HepG2 (cell line): Measurements from ENCODE around the gene SUN1. TPM values are rescaled to one million over a fixed set of nuclear protein-coding genes. Genes with fewer than 3 reads are reported as not detected.
A peak's percentile ranks its signal among the peaks of the same experiment; 100 is the strongest.

Experiments
- ARNTL ChIP-seq: sonication (generic); formaldehyde crosslinking; IDR thresholded peaks from 2 replicates; pipeline ENCODE4 v1.4.0; 2020; ENCODE audit warnings: mild to moderate bottlenecking, missing genetic modification reagents
- ATRX ChIP-seq: sonication (generic); formaldehyde crosslinking; IDR thresholded peaks from 2 replicates; pipeline ENCODE4 v1.4.0; 2020; ENCODE audit warnings: missing genetic modification reagents, borderline replicate concordance
- ISL2 ChIP-seq: sonication (generic); formaldehyde crosslinking; IDR thresholded peaks from 2 replicates; pipeline ENCODE4 v1.5.0; 2020; ENCODE audit warnings: missing genetic modification reagents
- KDM2A ChIP-seq: sonication (generic); formaldehyde crosslinking; IDR thresholded peaks from 2 replicates; pipeline ENCODE4 v1.4.0; 2020; ENCODE audit warnings: low read depth, missing genetic modification reagents, borderline replicate concordance
- NFRKB ChIP-seq: fragments of 450-650 bp; IDR thresholded peaks from 2 replicates; pipeline ENCODE4 v1.6.1; 2017
- ZNF543 ChIP-seq: sonication (generic); formaldehyde crosslinking; IDR thresholded peaks from 2 replicates; pipeline ENCODE4 v1.4.0; 2020; ENCODE audit warnings: mild to moderate bottlenecking, missing genetic modification reagents
- ZNF614 ChIP-seq: IDR thresholded peaks from 2 replicates; pipeline ENCODE4 v1.6.1; 2018; ENCODE audit warnings: missing biosample characterization, missing genetic modification reagents, inconsistent platforms, borderline replicate concordance
- ZNF777 ChIP-seq: sonication (generic); formaldehyde crosslinking; IDR thresholded peaks from 2 replicates; pipeline ENCODE4 v1.4.0; 2020; ENCODE audit warnings: missing genetic modification reagents
- polyA plus RNA-seq, 8 experiments: library from polyadenylated mRNA; depleted of rRNA in 3 of 8; stranded (reverse) in 7 of 8; unstranded in 1 of 8; fragments of >200 nt; fragmentation: Illumina TruSeq in 4 of 8; extraction: Trizol in 4 of 8; gene quantifications; 2 replicates each; pipeline versions ENCODE4 v1.2.1 to v1.2.3, GENCODE V29; 2011 to 2016; ENCODE audit warnings: low read depth in 4 of 8, missing spikeins in 1 of 8, mixed read lengths in 1 of 8; ENCODE audit not compliant: insufficient read depth in 1 of 8
- total RNA-seq, 5 experiments: library from RNA; depleted of rRNA; stranded (reverse); fragments of >200 nt; fragmentation: Illumina TruSeq; extraction: Trizol; gene quantifications; 2 replicates each; pipeline ENCODE4 v1.2.3, GENCODE V29; 2016; ENCODE audit warnings: low read depth in 1 of 5
- TF ChIP-seq, protein P1 (sequence below): sonication (generic); formaldehyde crosslinking; IDR thresholded peaks from one replicate; pipeline ENCODE4 v1.5.1; 2020; ENCODE audit warnings: mild to moderate bottlenecking, missing genetic modification reagents; ENCODE audit errors: not compliant biosample characterization
- TF ChIP-seq, protein P2 (sequence below): sonication (generic); formaldehyde crosslinking; IDR thresholded peaks from 2 replicates; pipeline ENCODE4 v1.8.0; 2022; ENCODE audit warnings: mild to moderate bottlenecking, missing genetic modification reagents
- TF ChIP-seq, protein P3 (sequence below): IDR thresholded peaks from 2 replicates; pipeline ENCODE4 v1.6.1; 2016; ENCODE audit warnings: control low read depth
- TF ChIP-seq, protein P4 (sequence below): sonication (generic); formaldehyde crosslinking; IDR thresholded peaks from 2 replicates; pipeline ENCODE4 v1.5.0; 2020; ENCODE audit warnings: mild to moderate bottlenecking, missing genetic modification reagents
- TF ChIP-seq, protein P5 (sequence below): IDR thresholded peaks from 2 replicates; pipeline ENCODE4 v1.6.1; 2016; ENCODE audit warnings: missing genetic modification reagents, missing compliant biosample characterization

Gene SUN1
- total and polyA plus RNA-seq, 2 of the 13 experiments (the other 11 are each of a cell fraction or from before 2014, with no cell fraction given), result 47.0 to 126 TPM

DNA sequence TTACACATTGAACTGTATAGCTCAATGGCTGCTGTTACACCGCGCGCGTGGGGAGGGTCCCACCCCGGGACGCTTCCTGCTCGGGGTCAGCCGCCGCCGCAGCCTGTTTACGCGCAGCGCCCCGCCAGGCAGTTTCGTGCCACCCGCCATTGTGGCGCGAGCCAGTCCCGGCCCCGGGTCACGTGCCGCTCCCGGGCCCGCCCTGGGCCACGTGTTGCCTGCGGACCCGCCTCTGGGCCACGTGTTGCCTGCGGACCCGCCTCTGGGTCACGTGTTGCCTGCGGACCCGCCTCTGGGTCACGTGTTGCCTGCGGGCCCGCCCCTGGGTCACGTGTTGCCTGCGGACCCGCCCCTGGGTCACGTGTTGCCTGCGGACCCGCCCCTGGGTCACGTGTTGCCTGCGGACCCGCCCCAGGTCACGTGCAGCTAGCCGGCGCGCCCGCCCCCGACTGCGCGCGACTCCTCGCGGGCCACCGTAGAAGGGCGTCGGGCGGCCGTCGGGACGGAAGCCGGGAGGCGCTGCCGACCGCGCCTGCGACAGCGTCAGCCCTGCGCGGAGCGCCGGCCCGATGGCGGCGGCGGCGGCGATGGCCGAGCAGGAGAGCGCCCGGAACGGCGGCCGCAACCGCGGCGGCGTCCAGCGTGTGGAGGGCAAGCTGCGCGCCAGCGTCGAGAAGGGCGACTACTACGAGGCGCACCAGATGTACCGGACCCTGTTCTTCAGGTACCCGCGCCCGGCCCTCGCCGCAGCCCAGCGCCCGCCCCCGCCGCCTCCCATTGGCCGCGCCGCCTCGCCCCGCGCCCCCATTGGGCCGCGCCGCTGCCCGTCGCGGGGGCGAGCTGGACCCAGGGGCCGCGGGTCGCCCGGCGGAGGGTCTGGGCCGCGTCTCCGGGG is 44.0 kb downstream of the SUN1 start, which contains the start of gene GET4 (continued):
- TF ChIP-seq, protein P1, sequence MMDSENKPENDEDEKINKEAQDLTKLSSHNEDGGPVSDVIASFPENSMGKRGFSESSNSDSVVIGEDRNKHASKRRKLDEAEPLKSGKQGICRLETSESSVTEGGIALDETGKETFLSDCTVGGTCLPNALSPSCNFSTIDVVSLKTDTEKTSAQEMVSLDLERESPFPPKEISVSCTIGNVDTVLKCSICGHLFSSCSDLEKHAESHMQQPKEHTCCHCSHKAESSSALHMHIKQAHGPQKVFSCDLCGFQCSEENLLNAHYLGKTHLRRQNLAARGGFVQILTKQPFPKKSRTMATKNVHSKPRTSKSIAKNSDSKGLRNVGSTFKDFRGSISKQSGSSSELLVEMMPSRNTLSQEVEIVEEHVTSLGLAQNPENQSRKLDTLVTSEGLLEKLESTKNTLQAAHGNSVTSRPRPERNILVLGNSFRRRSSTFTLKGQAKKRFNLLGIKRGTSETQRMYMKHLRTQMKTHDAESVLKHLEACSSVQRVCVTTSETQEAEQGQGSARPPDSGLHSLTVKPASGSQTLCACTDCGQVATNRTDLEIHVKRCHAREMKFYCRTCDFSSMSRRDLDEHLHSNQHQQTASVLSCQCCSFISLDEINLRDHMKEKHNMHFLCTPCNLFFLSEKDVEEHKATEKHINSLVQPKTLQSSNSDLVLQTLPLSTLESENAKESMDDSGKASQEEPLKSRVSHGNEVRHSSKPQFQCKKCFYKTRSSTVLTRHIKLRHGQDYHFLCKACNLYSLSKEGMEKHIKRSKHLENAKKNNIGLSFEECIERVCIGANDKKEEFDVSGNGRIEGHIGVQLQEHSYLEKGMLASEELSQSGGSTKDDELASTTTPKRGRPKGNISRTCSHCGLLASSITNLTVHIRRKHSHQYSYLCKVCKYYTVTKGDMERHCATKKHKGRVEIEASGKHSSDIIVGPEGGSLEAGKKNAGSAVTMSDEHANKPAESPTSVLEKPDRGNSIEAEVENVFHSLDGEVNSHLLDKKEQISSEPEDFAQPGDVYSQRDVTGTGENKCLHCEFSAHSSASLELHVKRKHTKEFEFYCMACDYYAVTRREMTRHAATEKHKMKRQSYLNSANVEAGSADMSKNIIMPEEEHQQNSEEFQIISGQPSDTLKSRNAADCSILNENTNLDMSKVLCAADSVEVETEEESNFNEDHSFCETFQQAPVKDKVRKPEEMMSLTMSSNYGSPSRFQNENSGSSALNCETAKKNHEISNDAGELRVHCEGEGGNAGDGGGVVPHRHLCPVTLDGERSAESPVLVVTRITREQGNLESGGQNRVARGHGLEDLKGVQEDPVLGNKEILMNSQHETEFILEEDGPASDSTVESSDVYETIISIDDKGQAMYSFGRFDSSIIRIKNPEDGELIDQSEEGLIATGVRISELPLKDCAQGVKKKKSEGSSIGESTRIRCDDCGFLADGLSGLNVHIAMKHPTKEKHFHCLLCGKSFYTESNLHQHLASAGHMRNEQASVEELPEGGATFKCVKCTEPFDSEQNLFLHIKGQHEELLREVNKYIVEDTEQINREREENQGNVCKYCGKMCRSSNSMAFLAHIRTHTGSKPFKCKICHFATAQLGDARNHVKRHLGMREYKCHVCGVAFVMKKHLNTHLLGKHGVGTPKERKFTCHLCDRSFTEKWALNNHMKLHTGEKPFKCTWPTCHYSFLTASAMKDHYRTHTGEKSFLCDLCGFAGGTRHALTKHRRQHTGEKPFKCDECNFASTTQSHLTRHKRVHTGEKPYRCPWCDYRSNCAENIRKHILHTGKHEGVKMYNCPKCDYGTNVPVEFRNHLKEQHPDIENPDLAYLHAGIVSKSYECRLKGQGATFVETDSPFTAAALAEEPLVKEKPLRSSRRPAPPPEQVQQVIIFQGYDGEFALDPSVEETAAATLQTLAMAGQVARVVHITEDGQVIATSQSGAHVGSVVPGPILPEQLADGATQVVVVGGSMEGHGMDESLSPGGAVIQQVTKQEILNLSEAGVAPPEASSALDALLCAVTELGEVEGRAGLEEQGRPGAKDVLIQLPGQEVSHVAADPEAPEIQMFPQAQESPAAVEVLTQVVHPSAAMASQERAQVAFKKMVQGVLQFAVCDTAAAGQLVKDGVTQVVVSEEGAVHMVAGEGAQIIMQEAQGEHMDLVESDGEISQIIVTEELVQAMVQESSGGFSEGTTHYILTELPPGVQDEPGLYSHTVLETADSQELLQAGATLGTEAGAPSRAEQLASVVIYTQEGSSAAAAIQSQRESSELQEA (CRISPR knock-in tag), result peak; percentile 71
- TF ChIP-seq ZNF614 (CRISPR knock-in tag) (0 out of 2 replicates have a peak, but pooled peaks have one; percentile 37), ZNF543 (no peak), ARNTL (CRISPR knock-in tag) (peak; percentile 99), KDM2A (CRISPR knock-in tag) (peak; percentile 84; the same call in 1 of the 2 replicates), ZNF777 (CRISPR knock-in tag) (peak; percentile 92), ATRX (CRISPR knock-in tag) (no peak), NFRKB (no peak), ISL2 (0 out of 2 replicates have a peak, but pooled peaks have one; percentile 25)
- TF ChIP-seq, protein P2, sequence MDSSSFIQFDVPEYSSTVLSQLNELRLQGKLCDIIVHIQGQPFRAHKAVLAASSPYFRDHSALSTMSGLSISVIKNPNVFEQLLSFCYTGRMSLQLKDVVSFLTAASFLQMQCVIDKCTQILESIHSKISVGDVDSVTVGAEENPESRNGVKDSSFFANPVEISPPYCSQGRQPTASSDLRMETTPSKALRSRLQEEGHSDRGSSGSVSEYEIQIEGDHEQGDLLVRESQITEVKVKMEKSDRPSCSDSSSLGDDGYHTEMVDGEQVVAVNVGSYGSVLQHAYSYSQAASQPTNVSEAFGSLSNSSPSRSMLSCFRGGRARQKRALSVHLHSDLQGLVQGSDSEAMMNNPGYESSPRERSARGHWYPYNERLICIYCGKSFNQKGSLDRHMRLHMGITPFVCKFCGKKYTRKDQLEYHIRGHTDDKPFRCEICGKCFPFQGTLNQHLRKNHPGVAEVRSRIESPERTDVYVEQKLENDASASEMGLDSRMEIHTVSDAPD (CRISPR knock-in tag), result peak; percentile 70; the same call in 1 of the 2 replicates
- TF ChIP-seq, protein P3, sequence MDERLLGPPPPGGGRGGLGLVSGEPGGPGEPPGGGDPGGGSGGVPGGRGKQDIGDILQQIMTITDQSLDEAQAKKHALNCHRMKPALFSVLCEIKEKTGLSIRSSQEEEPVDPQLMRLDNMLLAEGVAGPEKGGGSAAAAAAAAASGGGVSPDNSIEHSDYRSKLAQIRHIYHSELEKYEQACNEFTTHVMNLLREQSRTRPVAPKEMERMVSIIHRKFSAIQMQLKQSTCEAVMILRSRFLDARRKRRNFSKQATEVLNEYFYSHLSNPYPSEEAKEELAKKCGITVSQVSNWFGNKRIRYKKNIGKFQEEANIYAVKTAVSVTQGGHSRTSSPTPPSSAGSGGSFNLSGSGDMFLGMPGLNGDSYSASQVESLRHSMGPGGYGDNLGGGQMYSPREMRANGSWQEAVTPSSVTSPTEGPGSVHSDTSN (CRISPR knock-in tag), result peak; percentile 44; the same call in 1 of the 2 replicates
- TF ChIP-seq, protein P4, sequence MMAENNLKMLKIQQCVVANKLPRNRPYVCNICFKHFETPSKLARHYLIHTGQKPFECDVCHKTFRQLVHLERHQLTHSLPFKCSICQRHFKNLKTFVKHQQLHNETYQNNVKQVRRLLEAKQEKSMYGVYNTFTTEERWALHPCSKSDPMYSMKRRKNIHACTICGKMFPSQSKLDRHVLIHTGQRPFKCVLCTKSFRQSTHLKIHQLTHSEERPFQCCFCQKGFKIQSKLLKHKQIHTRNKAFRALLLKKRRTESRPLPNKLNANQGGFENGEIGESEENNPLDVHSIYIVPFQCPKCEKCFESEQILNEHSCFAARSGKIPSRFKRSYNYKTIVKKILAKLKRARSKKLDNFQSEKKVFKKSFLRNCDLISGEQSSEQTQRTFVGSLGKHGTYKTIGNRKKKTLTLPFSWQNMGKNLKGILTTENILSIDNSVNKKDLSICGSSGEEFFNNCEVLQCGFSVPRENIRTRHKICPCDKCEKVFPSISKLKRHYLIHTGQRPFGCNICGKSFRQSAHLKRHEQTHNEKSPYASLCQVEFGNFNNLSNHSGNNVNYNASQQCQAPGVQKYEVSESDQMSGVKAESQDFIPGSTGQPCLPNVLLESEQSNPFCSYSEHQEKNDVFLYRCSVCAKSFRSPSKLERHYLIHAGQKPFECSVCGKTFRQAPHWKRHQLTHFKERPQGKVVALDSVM (CRISPR knock-in tag), result peak; percentile 46; the same call in 1 of the 2 replicates
- TF ChIP-seq, protein P5, sequence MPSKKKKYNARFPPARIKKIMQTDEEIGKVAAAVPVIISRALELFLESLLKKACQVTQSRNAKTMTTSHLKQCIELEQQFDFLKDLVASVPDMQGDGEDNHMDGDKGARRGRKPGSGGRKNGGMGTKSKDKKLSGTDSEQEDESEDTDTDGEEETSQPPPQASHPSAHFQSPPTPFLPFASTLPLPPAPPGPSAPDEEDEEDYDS (CRISPR knock-in tag), result 0 out of 2 replicates have a peak, but pooled peaks have one; percentile 17
